Liver (tissue), 3 donors: ENCODE measurements around the gene SDHAF1.

Experiments
- ATF3 ChIP-seq: IDR thresholded peaks from 2 replicates; pipeline ENCODE4 v1.6.1; 2016; ENCODE audit warnings: antibody characterized with exemption
- CTCF ChIP-seq: fragments of 150-350 bp; IDR thresholded peaks from 2 replicates; pipeline ENCODE4 v1.5.1; 2017; ENCODE audit warnings: improper control_type of control experiment, low read depth, low read length; ENCODE audit not compliant: missing input control
- EGR1 ChIP-seq, 2 donors: IDR thresholded peaks; 2 replicates each; pipeline ENCODE4 v1.6.1; 2016 to 2018; ENCODE audit warnings: antibody characterized with exemption in 2 of 2, low read depth in 2 of 2
- RAD21 ChIP-seq, 2 donors: IDR thresholded peaks; 2 replicates each; pipeline ENCODE4 v1.6.1; 2016; ENCODE audit warnings: antibody characterized with exemption in 2 of 2, mild to moderate bottlenecking in 2 of 2
- donor health status: healthy.
- donor health status: healthy.

GRCh38 chr19:35991731-35992450, 3.1 kb upstream of the SDHAF1 start:
- TF ChIP-seq CTCF, result no peak
- no peak for TF ChIP-seq ATF3
- no peak for TF ChIP-seq EGR1 (IDR thresholded peaks at IDR 0.05; ENCODE audit: low read depth in 2 of 2)
- TF ChIP-seq RAD21 (IDR thresholded peaks at IDR 0.05), result no peak
